Karpas-422 (cell line): ENCODE data around the gene HDLBP. TPM values are rescaled to one million over a fixed set of nuclear protein-coding genes. Genes with fewer than 3 reads are reported as not detected.

Experiments used
- DNase-seq: peaks from one replicate; pipeline ENCODE4 v3.0.0-alpha.2; 2015
- H2AFZ ChIP-seq: fragments of 200-600 bp; sonication (generic); 2 replicates; pipeline ENCODE4 v1.6.1; 2014; ENCODE audit warnings: antibody characterized with exemption, low read length, mixed read lengths
- H3K27ac ChIP-seq: fragments of 200-600 bp; sonication (generic); 2 replicates; pipeline ENCODE4 v1.5.1; 2014; ENCODE audit warnings: mild to moderate bottlenecking, low read length, moderate library complexity
- H3K27me3 ChIP-seq: fragments of 200-600 bp; sonication (generic); 2 replicates; pipeline ENCODE4 v1.6.1; 2014; ENCODE audit warnings: low read length, mixed read lengths
- H3K36me3 ChIP-seq: fragments of 200-600 bp; sonication (generic); 2 replicates; pipeline ENCODE4 v1.6.1; 2014; ENCODE audit warnings: low read length, mixed read lengths; ENCODE audit not compliant: insufficient read depth
- H3K4me1 ChIP-seq: fragments of 200-600 bp; sonication (generic); 2 replicates; pipeline ENCODE4 v1.6.1; 2014; ENCODE audit warnings: mild to moderate bottlenecking, low read length, mixed read lengths
- H3K4me2 ChIP-seq: fragments of 200-600 bp; sonication (generic); 2 replicates; pipeline ENCODE4 v1.6.1; 2014; ENCODE audit warnings: low read length, low read depth, mild to moderate bottlenecking; ENCODE audit not compliant: poor library complexity, severe bottlenecking
- H3K4me3 ChIP-seq: fragments of 200-600 bp; sonication (generic); 2 replicates; pipeline ENCODE4 v1.5.1; 2014; ENCODE audit warnings: mild to moderate bottlenecking, antibody characterized with exemption, low read length, mixed read lengths
- H3K79me2 ChIP-seq: fragments of 200-600 bp; sonication (generic); 2 replicates; pipeline ENCODE4 v1.6.1; 2014; ENCODE audit warnings: mild to moderate bottlenecking, low read length, mixed read lengths
- H3K9ac ChIP-seq: fragments of 200-600 bp; sonication (generic); 2 replicates; pipeline ENCODE4 v1.6.0; 2014; ENCODE audit warnings: low read length
- H3K9me2 ChIP-seq: fragments of 200-600 bp; sonication (generic), shearing (Covaris generic); replicated peaks from 2 replicates; pipeline ENCODE4 v1.6.0; 2014; ENCODE audit warnings: mild to moderate bottlenecking, low read length, moderate library complexity; ENCODE audit not compliant: insufficient read depth
- H3K9me3 ChIP-seq: fragments of 300-700, 200-600 bp; sonication (generic); 2 replicates; pipeline ENCODE4 v1.6.1; 2014; ENCODE audit warnings: low read length, mixed read lengths
- H4K20me1 ChIP-seq: fragments of 200-600 bp; sonication (generic); 2 replicates; pipeline ENCODE4 v1.6.1; 2014; ENCODE audit warnings: mild to moderate bottlenecking, antibody characterized with exemption, low read length, low read depth; ENCODE audit not compliant: insufficient read depth
- total RNA-seq: library from RNA; depleted of rRNA; stranded (reverse); fragments of >200 nt; shearing (Covaris generic); gene quantifications from 2 replicates; pipeline ENCODE4 v1.2.3, GENCODE V29; 2014; ENCODE audit warnings: low replicate concordance

Gene HDLBP
- total RNA-seq, 1 experiment from 2014 or later, result 141 TPM

- peaks cover 74% of the 10 kb centered on the region for H3K4me1 ChIP-seq
Measured at GRCh38 chr2:241308267-241308666, 7.2 kb downstream of the HDLBP start.

GRCh38 chr2:241307055-241307454, 8.4 kb downstream of the HDLBP start:
- Histone ChIP-seq H3K9me3 (no peaks in the 10 kb centered on the region), H3K27me3 (no peaks in the 10 kb centered on the region), H3K4me1 (peaks cover 71% of the 10 kb centered on the region), H4K20me1 (peaks cover 18% of the 10 kb centered on the region), H3K27ac (no peak overlapping the region), H3K36me3 (no peaks in the 10 kb centered on the region), H3K9me2 (no peaks in the 10 kb centered on the region), H3K4me3 (no peak overlapping the region), H3K4me2 (no peak overlapping the region), H3K79me2 (peaks cover 99% of the 10 kb centered on the region), H3K9ac (no peak overlapping the region), H2AFZ (no peak overlapping the region)
- DNase-seq, result no peak

More at GRCh38 chr2:241308267-241308666, 7.2 kb downstream of the HDLBP start:
- peaks cover 99% of the 10 kb centered on the region for H3K79me2 ChIP-seq
- no peaks in the 10 kb centered on the region for H3K27me3 ChIP-seq
- peaks cover 22% of the 10 kb centered on the region for H4K20me1 ChIP-seq
- no peaks in the 10 kb centered on the region for H3K36me3 ChIP-seq
- no peak overlapping the region for H3K4me2 ChIP-seq
- H3K9me3 ChIP-seq, result no peaks in the 10 kb centered on the region
- H3K4me3 ChIP-seq, result no peak overlapping the region
- no peaks in the 10 kb centered on the region for H3K9me2 ChIP-seq
- no peak overlapping the region for H2AFZ ChIP-seq
- H3K9ac ChIP-seq, result no peak overlapping the region
- no peak for DNase-seq
- H3K27ac ChIP-seq, result no peak overlapping the region

- no peak overlapping the region for H3K4me3 ChIP-seq
- H3K4me2 ChIP-seq, result no peak overlapping the region
- peaks cover 95% of the 10 kb centered on the region for H3K79me2 ChIP-seq
- no peaks in the 10 kb centered on the region for H3K9me2 ChIP-seq
- no peaks in the 10 kb centered on the region for H3K9me3 ChIP-seq
- H3K4me1 ChIP-seq, result peaks cover 42% of the 10 kb centered on the region
- H3K36me3 ChIP-seq, result no peaks in the 10 kb centered on the region
- H3K27ac ChIP-seq, result peak overlapping the region; percentile 7
- DNase-seq, result no peak
- 0 out of 2 replicates have a peak, but pooled peaks cover 3% of the 10 kb centered on the region for H4K20me1 ChIP-seq
- no peaks in the 10 kb centered on the region for H3K27me3 ChIP-seq
- H3K9ac ChIP-seq, result no peak overlapping the region
- no peak overlapping the region for H2AFZ ChIP-seq
Measured at GRCh38 chr2:241304039-241304670, 11.3 kb downstream of the HDLBP start.

GRCh38 chr2:241302759-241303651, 12.5 kb downstream of the HDLBP start:
- peaks cover 34% of the 10 kb centered on the region for H3K4me1 ChIP-seq
- H3K36me3 ChIP-seq, result no peaks in the 10 kb centered on the region
- H4K20me1 ChIP-seq, result no peaks in the 10 kb centered on the region

GRCh38 chr2:241302083-241302482, 13.4 kb downstream of the HDLBP start:
- no peaks in the 10 kb centered on the region for H3K27me3 ChIP-seq
- no peak overlapping the region for H2AFZ ChIP-seq
- H3K79me2 ChIP-seq, result peaks cover 92% of the 10 kb centered on the region
- H3K4me1 ChIP-seq, result peaks cover 32% of the 10 kb centered on the region
- H4K20me1 ChIP-seq, result no peaks in the 10 kb centered on the region
- no peak overlapping the region for H3K9ac ChIP-seq
- H3K9me3 ChIP-seq, result no peaks in the 10 kb centered on the region
- H3K9me2 ChIP-seq, result no peaks in the 10 kb centered on the region
- H3K36me3 ChIP-seq, result no peaks in the 10 kb centered on the region
- H3K27ac ChIP-seq, result no peak overlapping the region
- no peak overlapping the region for H3K4me2 ChIP-seq
- no peak for DNase-seq
- no peak overlapping the region for H3K4me3 ChIP-seq

More at GRCh38 chr2:241302759-241303651, 12.5 kb downstream of the HDLBP start:
- Histone ChIP-seq H2AFZ (no peak overlapping the region), H3K4me3 (no peak overlapping the region), H3K9me2 (no peaks in the 10 kb centered on the region), H3K9ac (no peak overlapping the region), H3K79me2 (peaks cover 93% of the 10 kb centered on the region), H3K4me2 (no peak overlapping the region), H3K9me3 (no peaks in the 10 kb centered on the region), H3K27ac (no peak overlapping the region), H3K27me3 (no peaks in the 10 kb centered on the region)
- no peak for DNase-seq

- H3K4me1 ChIP-seq, result peaks cover 26% of the 10 kb centered on the region
- no peaks in the 10 kb centered on the region for H3K36me3 ChIP-seq
- no peak overlapping the region for H3K4me3 ChIP-seq
- H2AFZ ChIP-seq, result no peak overlapping the region
- H3K9ac ChIP-seq, result no peak overlapping the region
- H4K20me1 ChIP-seq, result 0 out of 2 replicates have a peak, but pooled peaks cover 3% of the 10 kb centered on the region
- no peaks in the 10 kb centered on the region for H3K9me2 ChIP-seq
- peaks cover 92% of the 10 kb centered on the region for H3K79me2 ChIP-seq
- H3K9me3 ChIP-seq, result no peaks in the 10 kb centered on the region
- H3K27ac ChIP-seq, result no peak overlapping the region
- H3K27me3 ChIP-seq, result no peaks in the 10 kb centered on the region
- H3K4me2 ChIP-seq, result no peak overlapping the region
- no peak for DNase-seq
Measured at GRCh38 chr2:241300000-241300399, 15.5 kb downstream of the HDLBP start.

GRCh38 chr2:241298673-241299072, 16.8 kb downstream of the HDLBP start:
- Histone ChIP-seq H4K20me1 (0 out of 2 replicates have a peak, but pooled peaks cover 3% of the 10 kb centered on the region), H3K9me2 (no peaks in the 10 kb centered on the region), H2AFZ (no peak overlapping the region), H3K4me2 (no peak overlapping the region), H3K27me3 (no peaks in the 10 kb centered on the region), H3K9me3 (no peaks in the 10 kb centered on the region), H3K4me1 (peaks cover 17% of the 10 kb centered on the region), H3K4me3 (no peak overlapping the region), H3K79me2 (peaks cover 92% of the 10 kb centered on the region), H3K9ac (no peak overlapping the region), H3K36me3 (no peaks in the 10 kb centered on the region), H3K27ac (no peak overlapping the region)
- no peak for DNase-seq

GRCh38 chr2:241296767-241297166, 18.7 kb downstream of the HDLBP start:
- Histone ChIP-seq H3K9me2 (no peaks in the 10 kb centered on the region), H3K4me3 (no peak overlapping the region), H3K4me2 (no peak overlapping the region), H3K36me3 (no peaks in the 10 kb centered on the region), H2AFZ (no peak overlapping the region), H3K27me3 (no peaks in the 10 kb centered on the region), H3K9ac (no peak overlapping the region), H3K9me3 (no peaks in the 10 kb centered on the region), H4K20me1 (peaks cover 14% of the 10 kb centered on the region; the same call in 1 of the 2 replicates), H3K27ac (no peak overlapping the region), H3K4me1 (peaks cover 7% of the 10 kb centered on the region; the same call in 1 of the 2 replicates), H3K79me2 (peaks cover 92% of the 10 kb centered on the region)
- no peak for DNase-seq
